ENCODE measurements around the gene ASB1.

DNA sequence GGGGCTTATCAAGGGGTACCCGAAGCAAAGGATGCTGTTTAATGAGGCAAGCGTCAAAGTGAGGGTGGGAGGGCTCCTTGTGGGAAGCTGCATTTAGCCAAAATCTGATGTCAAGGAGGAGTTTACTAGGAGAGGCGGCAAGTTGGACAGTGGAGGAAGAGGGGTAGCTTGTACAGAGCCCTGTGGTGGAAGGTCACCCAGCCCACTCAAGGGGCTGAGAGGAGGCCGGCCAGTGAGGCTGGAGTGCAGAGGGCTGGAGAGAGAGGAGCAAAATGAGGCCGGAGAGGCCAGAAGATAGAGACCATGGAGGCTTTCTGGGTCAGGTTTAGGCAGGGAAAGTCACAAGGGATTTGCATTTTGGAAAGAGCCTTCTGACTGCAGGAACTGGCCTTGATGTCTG, 49.5 kb downstream of the ASB1 start:
- no peak for TF ChIP-seq CTBP1 (IDR thresholded peaks at IDR 0.05; ENCODE audit: borderline replicate concordance)
- no peak for TF ChIP-seq BHLHE40 (IDR thresholded peaks at IDR 0.05; ENCODE audit: borderline replicate concordance)
- TF ChIP-seq ARNT (IDR thresholded peaks at IDR 0.05) = no peak
